HG03025 (cell line): ENCODE data around the gene AFG3L2.

ENCODE experiments used
- ATAC-seq: cut with Tn5 transposase; IDR thresholded peaks from one replicate; pipeline ENCODE4 v1.9.1; 2021; ENCODE audit warnings: mild to moderate bottlenecking, moderate library complexity; ENCODE audit not compliant: unreplicated experiment, low FRiP score

AFG3L2 gene

GRCh38 chr18:12328179-12328823, 48.7 kb downstream of the AFG3L2 start:
- no peak for ATAC-seq

GRCh38 chr18:12327510-12328178, 49.4 kb downstream of the AFG3L2 start:
- no peak for ATAC-seq

GRCh38 chr18:12326711-12327460, 50.1 kb downstream of the AFG3L2 start:
- ATAC-seq: no peak

- ATAC-seq: no peak
These were observed 51.2 kb downstream of the AFG3L2 start for GRCh38 chr18:12325726-12326245.

- ATAC-seq: no peak
These were observed 51.9 kb downstream of the AFG3L2 start for GRCh38 chr18:12324991-12325725.

- ATAC-seq: no peak
These were observed 55.7 kb downstream of the AFG3L2 start for GRCh38 chr18:12321333-12321732.

GRCh38 chr18:12318857-12319256, 58.2 kb downstream of the AFG3L2 start:
- ATAC-seq: no peak

GRCh38 chr18:12318334-12318697, 58.7 kb downstream of the AFG3L2 start:
- no peak for ATAC-seq

- no peak for ATAC-seq
These were observed 59.2 kb downstream of the AFG3L2 start for GRCh38 chr18:12317664-12318333.

- ATAC-seq: no peak
These were observed 61.1 kb downstream of the AFG3L2 start for GRCh38 chr18:12315911-12316310.

- no peak for ATAC-seq
These were observed 61.5 kb downstream of the AFG3L2 start for GRCh38 chr18:12315490-12315889.

GRCh38 chr18:12314591-12315305, 62.3 kb downstream of the AFG3L2 start:
- ATAC-seq: no peak

- ATAC-seq: no peak
These were observed 63.3 kb downstream of the AFG3L2 start for GRCh38 chr18:12313530-12314245.

GRCh38 chr18:12312976-12313375, 64.1 kb downstream of the AFG3L2 start:
- no peak for ATAC-seq

GRCh38 chr18:12310762-12311161, 66.3 kb downstream of the AFG3L2 start:
- ATAC-seq: no peak

- ATAC-seq: no peak
These were observed 67.3 kb downstream of the AFG3L2 start for GRCh38 chr18:12309683-12310198.

- peak; percentile 48 for ATAC-seq
These were observed 68.5 kb downstream of the AFG3L2 start for GRCh38 chr18:12308386-12309100.
